A673 (cell line): Measurements from ENCODE around the gene SLC25A26. TPM values are rescaled to one million over a fixed set of nuclear protein-coding genes. Genes with fewer than 3 reads are reported as not detected.

ENCODE experiments used
- BruUV-seq: library from RNA; stranded (reverse); fragments of 400-500 nt; replicated peaks from 2 replicates; lab custom pipeline; 2021; lab: Mats Ljungman, UMichigan
- CTCF ChIA-PET: fragments of 300-600 bp; sonication (Branson Sonifier 250); formaldehyde crosslinking; loops from one replicate; lab custom pipeline; 2022; ENCODE audit warnings: antibody characterized with exemption; lab: Charles Lee
- POLR2A ChIA-PET: fragments of 300-600 bp; sonication (Branson Sonifier 250); formaldehyde crosslinking; loops from one replicate; lab custom pipeline; 2022; ENCODE audit warnings: antibody characterized with exemption; ENCODE audit not compliant: low non-redundant PET; lab: Charles Lee
- DNase-seq: peaks from one replicate; pipeline ENCODE4 v3.0.0-alpha.2; 2015; ENCODE audit warnings: low spot score
- H3K27ac ChIP-seq: fragments of 200-600 bp; sonication (generic); 2 replicates; pipeline ENCODE4 v1.5.1; 2016; ENCODE audit warnings: mixed run types, low read depth, mild to moderate bottlenecking, mixed read lengths, antibody characterized with exemption, low read length; ENCODE audit not compliant: poor library complexity, severe bottlenecking
- H3K27me3 ChIP-seq: fragments of 200-600 bp; sonication (generic); replicated peaks from 2 replicates; pipeline ENCODE4 v1.6.1; 2017; ENCODE audit warnings: mixed run types, low read depth, mild to moderate bottlenecking, mixed read lengths, antibody characterized with exemption, low read length; ENCODE audit not compliant: insufficient read depth, poor library complexity
- H3K36me3 ChIP-seq: fragments of 200-600 bp; sonication (generic); 2 replicates; pipeline ENCODE4 v1.6.1; 2016; ENCODE audit warnings: mixed run types, mild to moderate bottlenecking, mixed read lengths, antibody characterized with exemption, low read length; ENCODE audit not compliant: insufficient read depth, poor library complexity, severe bottlenecking
- H3K4me1 ChIP-seq: fragments of 200-600 bp; sonication (generic); 2 replicates; pipeline ENCODE4 v1.6.1; 2017; ENCODE audit warnings: mixed run types, mild to moderate bottlenecking, mixed read lengths, antibody characterized with exemption, low read length; ENCODE audit not compliant: insufficient read depth, poor library complexity, severe bottlenecking
- H3K4me3 ChIP-seq: fragments of 200-600 bp; sonication (generic); 2 replicates; pipeline ENCODE4 v1.5.1; 2016; ENCODE audit warnings: low read depth, mixed run types, mild to moderate bottlenecking, mixed read lengths, low read length; ENCODE audit not compliant: poor library complexity, severe bottlenecking
- H3K9me3 ChIP-seq: fragments of 200-600 bp; sonication (generic); 2 replicates; pipeline ENCODE4 v1.6.1; 2016; ENCODE audit warnings: mixed run types, low read depth, mild to moderate bottlenecking, mixed read lengths, antibody characterized with exemption, low read length; ENCODE audit not compliant: poor library complexity, severe bottlenecking
- CTCF ChIP-seq: fragments of 300-800, 200-600 bp; sonication (generic); conservative IDR thresholded peaks from 2 replicates; pipeline ENCODE4 v1.5.1; 2017; ENCODE audit warnings: low read depth, mild to moderate bottlenecking, antibody characterized with exemption, low read length, moderate library complexity, mixed read lengths
- EZH2 ChIP-seq: fragments of 200-600 bp; sonication (generic); IDR thresholded peaks from 2 replicates; pipeline ENCODE4 v1.6.1; 2017; ENCODE audit warnings: borderline replicate concordance, low read depth, mild to moderate bottlenecking, mixed read lengths, antibody characterized with exemption, low read length; ENCODE audit not compliant: poor library complexity, severe bottlenecking
- intact Hi-C: fragments of 100-400 bp; cut with micrococcal nuclease; formaldehyde crosslinking; loops from one replicate; pipeline ENCODE4 v1.10.0; 2022; ENCODE audit not compliant: unreplicated experiment
- total RNA-seq: library from RNA; stranded (reverse); gene quantifications from 2 replicates; pipeline ENCODE4 v1.2.3, GENCODE V29; 2021

Gene SLC25A26
- total RNA-seq, 1 experiment from 2014 or later: 8.9 TPM

- Histone ChIP-seq H3K9me3 (no peaks in the 10 kb centered on the region), H3K36me3 (no peaks in the 10 kb centered on the region), H3K4me1 (no peaks in the 10 kb centered on the region), H3K4me3 (no peak overlapping the region), H3K27me3 (no peaks in the 10 kb centered on the region), H3K27ac (no peak overlapping the region)
- intact Hi-C loops: no loop called here
- no peak for DNase-seq
- POLR2A ChIA-PET: interaction anchor here (0.6 kb wide), 1 partner anchor 574 kb away, joined by 3 read pairs; no protein-coding TSS in a partner anchor
- no TSS peak for BruUV-seq
- TF ChIP-seq EZH2 (no peak), CTCF (no peak)
- CTCF ChIA-PET: no interaction called here
These were observed 44.8 kb downstream of the SLC25A26 start for GRCh38 chr3:66265649-66266048.

- no peak overlapping the region for H3K4me3 ChIP-seq
- no peak for TF ChIP-seq EZH2
- no peak for TF ChIP-seq CTCF
- no peaks in the 10 kb centered on the region for H3K9me3 ChIP-seq
- ChIA-PET CTCF (no interaction called here), POLR2A (no interaction called here)
- H3K36me3 ChIP-seq: no peaks in the 10 kb centered on the region
- no peak overlapping the region for H3K27ac ChIP-seq
- BruUV-seq: no TSS peak
- H3K4me1 ChIP-seq: no peaks in the 10 kb centered on the region
- intact Hi-C loops: no loop called here
- H3K27me3 ChIP-seq: no peaks in the 10 kb centered on the region
- no peak for DNase-seq
These were observed 45.8 kb downstream of the SLC25A26 start for GRCh38 chr3:66266551-66266950.

- Histone ChIP-seq H3K27ac (no peak overlapping the region), H3K4me3 (no peak overlapping the region), H3K4me1 (no peaks in the 10 kb centered on the region), H3K9me3 (no peaks in the 10 kb centered on the region), H3K36me3 (no peaks in the 10 kb centered on the region), H3K27me3 (no peaks in the 10 kb centered on the region)
- CTCF ChIA-PET: no interaction called here
- TF ChIP-seq CTCF (no peak), EZH2 (no peak)
- intact Hi-C loops: no loop called here
- POLR2A ChIA-PET: no interaction called here
- BruUV-seq: no TSS peak
- DNase-seq: no peak
These were observed 46.2 kb downstream of the SLC25A26 start for GRCh38 chr3:66267031-66267430.
